ENCODE data around the gene ASB14. TPM values are rescaled to one million over a fixed set of nuclear protein-coding genes. Genes with fewer than 3 reads are reported as not detected.

ASB14 gene
- total and polyA plus RNA-seq, 2 experiments from 2014 or later, result 0.15 TPM; not detected in 1

DNA sequence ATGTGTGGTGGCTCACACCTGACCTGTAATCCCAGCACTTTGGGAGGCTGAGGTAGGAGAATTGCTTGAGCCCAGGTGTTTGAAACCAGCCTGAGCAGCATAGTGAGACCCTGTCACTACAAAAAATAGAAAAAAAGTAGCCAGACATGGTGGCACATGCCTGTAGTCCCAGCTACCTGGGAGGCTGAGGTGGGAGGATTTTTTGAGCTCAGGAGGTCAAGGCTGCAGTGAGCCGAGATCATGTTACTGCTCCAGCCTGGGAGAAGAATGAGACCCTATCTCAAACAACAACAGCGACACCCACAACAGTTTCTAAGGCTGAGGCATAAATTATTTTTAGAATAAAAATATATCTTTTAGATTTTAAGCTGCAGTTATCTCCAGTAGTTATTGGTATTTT, 58.7 kb downstream of the ASB14 start:
- H3K27ac ChIP-seq, result no peak overlapping the region
- peaks cover 13% of the 10 kb centered on the region for H4K20me1 ChIP-seq (ENCODE audit: insufficient read depth)
- H2AFZ ChIP-seq, result no peak overlapping the region
- DNase-seq, result no peak
- H3K79me2 ChIP-seq (ENCODE audit: insufficient read depth), result peaks cover 88% of the 10 kb centered on the region
- peaks cover 10% of the 10 kb centered on the region for H3K36me3 ChIP-seq (ENCODE audit: low read depth)
- peaks cover 18% of the 10 kb centered on the region for H3F3A ChIP-seq (ENCODE audit: insufficient read depth)
- H3K4me1 ChIP-seq (ENCODE audit: insufficient read depth), result peaks cover 12% of the 10 kb centered on the region
- H3K27me3 ChIP-seq (replicated peaks; ENCODE audit: insufficient read depth), result no peaks in the 10 kb centered on the region
- H3K4me3 ChIP-seq, result no peak overlapping the region
- no peak overlapping the region for H3K4me2 ChIP-seq (ENCODE audit: unreplicated experiment)
- TF ChIP-seq EZH2 (IDR thresholded peaks at IDR 0.05; ENCODE audit: insufficient read depth, poor library complexity, severe bottlenecking) (no peak), EZH2phosphoT487 (IDR thresholded peaks at IDR 0.05; ENCODE audit: insufficient read depth, low read depth) (no peak)
- in situ Hi-C loops (cut with MboI), result no loop called here
- no peak overlapping the region for H3K9ac ChIP-seq
- no peaks in the 10 kb centered on the region for H3K9me2 ChIP-seq (ENCODE audit: insufficient read depth)
- H3K9me3 ChIP-seq (ENCODE audit: low read depth), result no peaks in the 10 kb centered on the region
- WGBS, 2 experiments (ENCODE audit: low coverage in 1 of 2, low lambda C conversion rate in 2 of 2, missing lambda C conversion rate in 2 of 2), result 96 to 100% methylated on average over 2 of the region's 2 CpGs

DNA sequence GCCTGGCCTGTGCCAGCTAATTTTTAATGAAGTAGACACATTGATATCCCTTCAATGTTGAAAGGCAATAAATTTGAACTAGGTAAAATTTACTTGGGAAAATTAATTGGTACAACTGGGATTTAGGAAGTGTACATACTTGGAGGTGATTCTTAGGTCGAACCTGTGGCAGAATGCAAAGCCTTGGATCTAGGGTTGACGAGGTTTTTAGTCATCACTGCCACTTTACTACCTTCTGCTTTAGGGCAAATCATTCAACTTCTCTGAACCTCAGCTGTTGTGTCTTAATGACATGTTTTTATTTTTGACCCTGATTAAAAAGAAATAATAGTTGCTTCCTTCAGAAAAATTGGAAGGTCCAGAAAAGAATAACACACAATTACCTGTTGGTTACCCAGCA, 62.5 kb downstream of the ASB14 start:
- WGBS, 2 experiments (ENCODE audit: low coverage in 1 of 2, low lambda C conversion rate in 2 of 2, missing lambda C conversion rate in 2 of 2), result 63 to 64% methylated on average over 2 of the region's 2 CpGs
- peak overlapping the region; percentile 90 for H3K4me2 ChIP-seq (ENCODE audit: unreplicated experiment)
- no peaks in the 10 kb centered on the region for H3K9me2 ChIP-seq (ENCODE audit: insufficient read depth)
- H3K4me3 ChIP-seq, result peak overlapping the region; percentile 87; the same call in 1 of the 2 replicates
- H3K27ac ChIP-seq, result peak overlapping the region; percentile 75
- in situ Hi-C loops (cut with MboI), result no loop called here
- DNase-seq, result no peak
- H3K79me2 ChIP-seq (ENCODE audit: insufficient read depth), result peaks cover 71% of the 10 kb centered on the region
- peak overlapping the region; percentile 22 for H3K9ac ChIP-seq
- H3K27me3 ChIP-seq (replicated peaks; ENCODE audit: insufficient read depth), result no peaks in the 10 kb centered on the region
- peaks cover 13% of the 10 kb centered on the region for H4K20me1 ChIP-seq (ENCODE audit: insufficient read depth)
- no peak for TF ChIP-seq EZH2 (IDR thresholded peaks at IDR 0.05; ENCODE audit: insufficient read depth, poor library complexity, severe bottlenecking)
- TF ChIP-seq EZH2phosphoT487 (IDR thresholded peaks at IDR 0.05; ENCODE audit: insufficient read depth, low read depth), result no peak
- no peak overlapping the region for H2AFZ ChIP-seq
- H3F3A ChIP-seq (ENCODE audit: insufficient read depth), result peaks cover 29% of the 10 kb centered on the region
- peaks cover 23% of the 10 kb centered on the region for H3K4me1 ChIP-seq (ENCODE audit: insufficient read depth)
- no peaks in the 10 kb centered on the region for H3K9me3 ChIP-seq (ENCODE audit: low read depth)
- no peaks in the 10 kb centered on the region for H3K36me3 ChIP-seq (ENCODE audit: low read depth)

DNA sequence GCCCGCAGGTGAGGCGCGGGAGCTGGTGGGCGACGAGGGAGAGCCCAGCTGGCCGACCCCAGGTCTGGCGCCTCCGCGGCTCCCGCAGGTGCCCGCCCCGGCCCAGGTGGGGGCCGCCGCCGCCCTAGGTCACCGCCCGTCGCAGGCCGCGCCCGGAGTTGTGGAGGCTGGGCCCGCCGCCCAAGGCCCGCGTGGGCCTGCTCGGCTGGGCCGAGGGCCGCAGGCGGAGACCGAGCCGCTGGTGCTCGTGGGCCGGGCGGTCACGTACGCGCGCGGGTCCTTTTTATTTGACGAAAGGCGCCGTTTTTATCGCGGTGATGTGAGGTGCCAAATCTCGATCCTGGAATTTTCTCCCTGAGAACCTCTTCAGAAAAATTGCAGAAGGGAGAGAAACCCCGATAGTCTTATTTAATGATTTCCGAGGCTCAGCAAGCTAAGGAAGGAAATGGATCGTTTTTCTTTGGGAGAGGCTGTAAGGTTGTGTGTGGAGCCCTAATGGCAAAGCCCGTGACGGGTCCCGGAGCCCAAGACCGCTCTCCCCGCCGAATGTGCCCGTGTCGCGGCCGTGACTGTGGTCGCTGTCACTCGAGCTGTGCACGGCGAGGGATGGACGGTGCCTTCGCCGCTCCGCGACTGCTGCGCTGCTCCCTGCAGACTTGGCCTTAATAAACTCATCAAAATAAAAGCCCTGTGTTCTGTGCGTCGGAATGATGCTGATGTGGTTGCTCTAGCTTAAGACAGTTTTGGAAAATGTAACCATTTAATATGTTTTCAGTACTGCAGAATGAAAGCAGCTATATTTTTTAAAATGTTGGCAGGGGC, 64.3 kb downstream of the ASB14 start:
- no peaks in the 10 kb centered on the region for H3K27me3 ChIP-seq (replicated peaks; ENCODE audit: insufficient read depth)
- H3K4me1 ChIP-seq (ENCODE audit: insufficient read depth), result peaks cover 32% of the 10 kb centered on the region
- peak overlapping the region; percentile 88 for H3K9ac ChIP-seq
- H3F3A ChIP-seq (ENCODE audit: insufficient read depth), result peaks cover 29% of the 10 kb centered on the region
- 0 to 1% methylated on average over 59 to 63 of the region's 70 CpGs for WGBS, 2 experiments (ENCODE audit: low coverage in 1 of 2, low lambda C conversion rate in 2 of 2, missing lambda C conversion rate in 2 of 2)
- TF ChIP-seq EZH2phosphoT487 (IDR thresholded peaks at IDR 0.05; ENCODE audit: insufficient read depth, low read depth) (no peak), EZH2 (IDR thresholded peaks at IDR 0.05; ENCODE audit: insufficient read depth, poor library complexity, severe bottlenecking) (no peak)
- peak overlapping the region; percentile 75 for H3K27ac ChIP-seq
- H3K4me3 ChIP-seq, result peak overlapping the region; percentile 87
- no peaks in the 10 kb centered on the region for H3K9me3 ChIP-seq (ENCODE audit: low read depth)
- peak overlapping the region; percentile 90 for H3K4me2 ChIP-seq (ENCODE audit: unreplicated experiment)
- in situ Hi-C loops (cut with MboI), result loop anchor here (10.0 kb wide), 1 partner anchor 133 kb away; no protein-coding TSS in a partner anchor
- peak; percentile 76 for DNase-seq
- no peaks in the 10 kb centered on the region for H3K36me3 ChIP-seq (ENCODE audit: low read depth)
- H3K79me2 ChIP-seq (ENCODE audit: insufficient read depth), result peaks cover 52% of the 10 kb centered on the region
- peaks cover 9% of the 10 kb centered on the region for H4K20me1 ChIP-seq (ENCODE audit: insufficient read depth)
- no peaks in the 10 kb centered on the region for H3K9me2 ChIP-seq (ENCODE audit: insufficient read depth)
- H2AFZ ChIP-seq, result peak overlapping the region; percentile 89

DNA sequence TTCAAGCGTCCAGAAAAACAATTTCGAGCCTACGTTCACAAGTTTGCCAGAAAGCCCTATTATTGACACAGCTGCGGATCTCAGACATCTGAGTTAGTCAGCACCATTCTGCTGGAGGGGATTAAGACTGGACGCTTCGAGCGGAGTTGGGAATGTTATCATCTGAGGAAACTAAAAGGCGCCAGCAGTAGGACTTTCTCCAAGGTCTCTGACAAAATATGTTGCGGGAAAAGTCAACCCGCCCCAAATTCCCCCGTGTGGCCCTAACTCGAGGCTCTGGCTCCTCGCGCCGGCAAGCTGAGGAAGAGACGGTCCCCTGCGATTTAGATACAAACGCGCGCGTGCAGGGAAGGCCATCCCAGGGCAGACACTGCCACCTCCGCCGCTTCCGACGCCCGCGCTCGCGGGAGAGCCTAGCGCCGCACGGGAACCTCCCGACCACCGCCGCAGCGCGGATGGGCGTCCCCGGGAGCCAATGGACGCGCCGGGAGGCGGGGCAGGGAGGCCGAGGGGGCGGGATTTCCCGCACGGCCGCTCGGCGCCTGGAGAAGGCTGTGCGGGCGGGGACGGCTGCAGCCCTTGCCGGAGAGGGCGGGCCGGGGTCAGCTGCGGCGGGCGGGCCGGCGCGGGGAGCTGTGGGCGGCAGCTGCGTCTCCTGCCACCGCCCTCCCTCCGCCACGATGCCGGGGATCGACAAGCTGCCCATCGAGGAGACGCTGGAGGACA, 65.1 kb downstream of the ASB14 start, which contains the start of gene APPL1:
APPL1 (plus strand) TSS at position 526 of the 726 bp plus-strand sequence; CDS start at position 681, 155 bp downstream.
- no peaks in the 10 kb centered on the region for H3K9me3 ChIP-seq (ENCODE audit: low read depth)
- in situ Hi-C loops (cut with MboI), result loop anchor here (10.0 kb wide), 1 partner anchor 133 kb away; no protein-coding TSS in a partner anchor

More for the DNA sequence above, 65.1 kb downstream of the ASB14 start, which contains the start of gene APPL1:
- no peaks in the 10 kb centered on the region for H3K9me2 ChIP-seq (ENCODE audit: insufficient read depth)
- peaks cover 32% of the 10 kb centered on the region for H3K4me1 ChIP-seq (ENCODE audit: insufficient read depth)
- peak within 1 kb of the TSS; percentile 87 for H3K4me3 ChIP-seq
- 1 to 2% methylated on average over 48 to 50 of the region's 71 CpGs for WGBS, 2 experiments (ENCODE audit: low coverage in 1 of 2, low lambda C conversion rate in 2 of 2, missing lambda C conversion rate in 2 of 2)
- H3K27me3 ChIP-seq (replicated peaks; ENCODE audit: insufficient read depth), result no peaks in the 10 kb centered on the region
- TF ChIP-seq EZH2 (IDR thresholded peaks at IDR 0.05; ENCODE audit: insufficient read depth, poor library complexity, severe bottlenecking), result no peak
- TF ChIP-seq EZH2phosphoT487 (IDR thresholded peaks at IDR 0.05; ENCODE audit: insufficient read depth, low read depth), result no peak
- peak within 1 kb of the TSS; percentile 90 for H3K4me2 ChIP-seq (ENCODE audit: unreplicated experiment)
- H2AFZ ChIP-seq, result peak within 1 kb of the TSS; percentile 89
- DNase-seq, result peak; percentile 96
- H4K20me1 ChIP-seq (ENCODE audit: insufficient read depth), result peaks cover 9% of the 10 kb centered on the region
- H3K36me3 ChIP-seq (ENCODE audit: low read depth), result no peaks in the 10 kb centered on the region
- peak within 1 kb of the TSS; percentile 75 for H3K27ac ChIP-seq
- peak within 1 kb of the TSS; percentile 88 for H3K9ac ChIP-seq
- H3K79me2 ChIP-seq (ENCODE audit: insufficient read depth), result peaks cover 44% of the 10 kb centered on the region
- peaks cover 29% of the 10 kb centered on the region for H3F3A ChIP-seq (ENCODE audit: insufficient read depth)
